ENCODE results near the gene NR2C2AP. TPM values are rescaled to one million over a fixed set of nuclear protein-coding genes. Genes with fewer than 3 reads are reported as not detected.

The NR2C2AP gene
- total and polyA plus RNA-seq, 2 donors (not counting 1 experiment from before 2014, with no cell fraction given) = 3.3 to 4.6 TPM

- Histone ChIP-seq H4K20me1 (ENCODE audit: control insufficient read depth, extremely low read depth, insufficient read depth, low read length) (no peaks in the 10 kb centered on the region), H3K27me3 (ENCODE audit: control insufficient read depth, insufficient read depth, low read length) (peaks cover under 1% of the 10 kb centered on the region), H3K36me3 (ENCODE audit: control insufficient read depth, insufficient read depth, low read length) (no peaks in the 10 kb centered on the region), H3K4me2 (ENCODE audit: extremely low read depth, insufficient read depth, low read length) (no peak overlapping the region), H3K4me3 (replicated peaks in 1 of 4; ENCODE audit: control extremely low read depth in 1 of 4, insufficient read depth in 1 of 4, low read depth in 3 of 4, low read length in 4 of 4) (no peak overlapping the region), H3K9ac (ENCODE audit: insufficient read depth, low read length) (no peak overlapping the region), H3K79me2 (ENCODE audit: control insufficient read depth, insufficient read depth, low read length) (no peaks in the 10 kb centered on the region), H2AFZ (ENCODE audit: low read length) (no peak overlapping the region), H3K4me1 (ENCODE audit: control insufficient read depth, extremely low read depth, insufficient read depth, low read length) (no peaks in the 10 kb centered on the region), H3K27ac (ENCODE audit: insufficient read depth, low read length) (no peak overlapping the region), H3K9me3 (ENCODE audit: control insufficient read depth, insufficient read depth, low read depth, low read length) (no peaks in the 10 kb centered on the region)
- TF ChIP-seq CTCF (conservative IDR thresholded peaks at IDR 0.05 in 1 of 2, IDR thresholded peaks at IDR 0.05 in 1 of 2; ENCODE audit: low read depth in 1 of 2, low read length in 2 of 2) = no peak
- no peak for TF ChIP-seq EZH2 (IDR thresholded peaks at IDR 0.05; ENCODE audit: low read length, missing control alignments)
- DNase-seq (ENCODE audit: low read depth in 2 of 2) = no peak
Measured at GRCh38 chr19:19229701-19230100, 26.5 kb upstream of the NR2C2AP start.

GRCh38 chr19:19227217-19227616 is 24.0 kb upstream of the NR2C2AP start:
- Histone ChIP-seq H3K4me3 (replicated peaks in 1 of 4; ENCODE audit: control extremely low read depth in 1 of 4, insufficient read depth in 1 of 4, low read depth in 3 of 4, low read length in 4 of 4) (no peak overlapping the region), H3K4me2 (ENCODE audit: extremely low read depth, insufficient read depth, low read length) (no peak overlapping the region), H3K79me2 (ENCODE audit: control insufficient read depth, insufficient read depth, low read length) (no peaks in the 10 kb centered on the region), H3K9ac (ENCODE audit: insufficient read depth, low read length) (no peak overlapping the region), H3K27ac (ENCODE audit: insufficient read depth, low read length) (no peak overlapping the region), H3K9me3 (ENCODE audit: control insufficient read depth, insufficient read depth, low read depth, low read length) (no peaks in the 10 kb centered on the region), H3K36me3 (ENCODE audit: control insufficient read depth, insufficient read depth, low read length) (no peaks in the 10 kb centered on the region), H3K4me1 (ENCODE audit: control insufficient read depth, extremely low read depth, insufficient read depth, low read length) (no peaks in the 10 kb centered on the region), H4K20me1 (ENCODE audit: control insufficient read depth, extremely low read depth, insufficient read depth, low read length) (no peaks in the 10 kb centered on the region), H2AFZ (ENCODE audit: low read length) (no peak overlapping the region), H3K27me3 (ENCODE audit: control insufficient read depth, insufficient read depth, low read length) (peaks cover 11% of the 10 kb centered on the region)
- TF ChIP-seq CTCF (conservative IDR thresholded peaks at IDR 0.05 in 1 of 2, IDR thresholded peaks at IDR 0.05 in 1 of 2; ENCODE audit: low read depth in 1 of 2, low read length in 2 of 2) (no peak), EZH2 (IDR thresholded peaks at IDR 0.05; ENCODE audit: low read length, missing control alignments) (no peak)
- DNase-seq (ENCODE audit: low read depth in 2 of 2) = no peak

- H3K4me3 ChIP-seq (replicated peaks in 1 of 4; ENCODE audit: control extremely low read depth in 1 of 4, insufficient read depth in 1 of 4, low read depth in 3 of 4, low read length in 4 of 4) = no peak overlapping the region
- TF ChIP-seq EZH2 (IDR thresholded peaks at IDR 0.05; ENCODE audit: low read length, missing control alignments) (no peak), CTCF (conservative IDR thresholded peaks at IDR 0.05 in 1 of 2, IDR thresholded peaks at IDR 0.05 in 1 of 2; ENCODE audit: low read depth in 1 of 2, low read length in 2 of 2) (no peak)
- no peaks in the 10 kb centered on the region for H3K36me3 ChIP-seq (ENCODE audit: control insufficient read depth, insufficient read depth, low read length)
- no peaks in the 10 kb centered on the region for H3K4me1 ChIP-seq (ENCODE audit: control insufficient read depth, extremely low read depth, insufficient read depth, low read length)
- H3K9ac ChIP-seq (ENCODE audit: insufficient read depth, low read length) = no peak overlapping the region
- H3K4me2 ChIP-seq (ENCODE audit: extremely low read depth, insufficient read depth, low read length) = no peak overlapping the region
- no peak overlapping the region for H3K27ac ChIP-seq (ENCODE audit: insufficient read depth, low read length)
- H4K20me1 ChIP-seq (ENCODE audit: control insufficient read depth, extremely low read depth, insufficient read depth, low read length) = no peaks in the 10 kb centered on the region
- no peak for DNase-seq (ENCODE audit: low read depth in 2 of 2)
- H3K9me3 ChIP-seq (ENCODE audit: control insufficient read depth, insufficient read depth, low read depth, low read length) = no peaks in the 10 kb centered on the region
- H3K79me2 ChIP-seq (ENCODE audit: control insufficient read depth, insufficient read depth, low read length) = no peaks in the 10 kb centered on the region
- no peak overlapping the region for H2AFZ ChIP-seq (ENCODE audit: low read length)
- H3K27me3 ChIP-seq (ENCODE audit: control insufficient read depth, insufficient read depth, low read length) = peaks cover 11% of the 10 kb centered on the region
Measured at GRCh38 chr19:19226663-19227062, 23.4 kb upstream of the NR2C2AP start.
